ENCODE data around the gene USP35.
A peak's percentile ranks its signal among the peaks of the same experiment; 100 is the strongest.

USP35 gene

DNA sequence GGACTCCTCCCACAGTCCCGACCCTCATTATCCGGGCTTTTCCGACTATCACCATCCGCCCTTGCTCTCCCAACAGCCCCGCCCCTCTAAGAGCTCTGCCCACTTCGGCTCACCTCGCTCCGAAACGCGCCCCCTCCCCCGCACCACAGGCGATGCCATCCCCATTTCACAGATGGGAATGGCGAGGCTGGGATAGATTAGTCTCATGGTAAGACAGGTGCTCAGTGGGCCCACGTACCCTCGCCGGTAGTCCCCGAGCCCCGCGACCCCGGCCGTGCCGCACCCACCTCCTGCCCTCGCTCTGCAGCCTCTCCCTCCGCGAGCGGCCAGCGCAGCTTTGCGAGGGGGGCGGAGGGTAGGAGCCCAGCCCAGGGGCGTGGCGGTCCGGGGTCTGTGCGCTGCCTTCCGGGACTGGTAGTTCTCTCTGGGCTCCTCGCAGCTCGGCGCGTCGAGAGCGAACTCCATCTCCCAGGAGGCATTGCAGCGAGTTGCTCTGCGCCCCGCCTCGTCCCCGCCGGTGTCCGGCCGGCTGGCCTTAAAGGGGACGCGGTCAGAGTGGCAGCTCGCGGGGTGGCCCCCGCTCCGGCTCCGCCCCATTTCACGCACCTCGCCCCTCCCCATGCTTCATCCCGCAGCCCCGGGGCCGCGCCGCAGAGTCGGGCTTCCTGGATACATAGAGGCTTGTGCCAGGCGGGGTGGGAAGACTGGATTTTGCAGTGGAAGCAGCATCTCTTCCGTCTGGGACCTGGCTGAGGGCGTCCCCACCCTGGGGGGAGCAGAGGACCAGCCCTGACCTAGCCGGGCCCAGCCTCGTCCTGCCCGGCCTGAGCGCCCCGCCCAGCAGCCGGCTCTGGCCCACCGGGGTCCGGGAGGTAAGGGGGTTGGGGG is at the start of gene USP35, which contains the start of gene KCTD21:
USP35 (plus strand) TSS at position 634 of the 888 bp plus-strand sequence. CDS start 7,327 bp downstream, outside the sequence.
KCTD21 (minus strand) TSS at position 341 of the 888 bp plus-strand sequence. CDS start 14,072 bp downstream, outside the sequence.
- TF ChIP-seq CTCF (IDR thresholded peaks at IDR 0.05) = no peak
- Histone ChIP-seq H3K4me1 (peaks cover 14% of the 10 kb centered on the region), H3K36me3 (ENCODE audit: control insufficient read depth, insufficient read depth, low read length) (no peaks in the 10 kb centered on the region), H3K4me2 (ENCODE audit: low read length) (peak within 1 kb of the TSS; percentile 64), H2AFZ (peak within 1 kb of the TSS; percentile 82), H3K79me2 (peaks cover 9% of the 10 kb centered on the region), H3K4me3 (ENCODE audit: low read depth, low read length) (peak within 1 kb of the TSS; percentile 87), H3K27me3 (ENCODE audit: control insufficient read depth, insufficient read depth, low read length) (no peaks in the 10 kb centered on the region), H3K27ac (peak within 1 kb of the TSS; percentile 82), H3K9me3 (ENCODE audit: control insufficient read depth, low read length) (no peaks in the 10 kb centered on the region), H3K9ac (peak within 1 kb of the TSS; percentile 37)

DNA sequence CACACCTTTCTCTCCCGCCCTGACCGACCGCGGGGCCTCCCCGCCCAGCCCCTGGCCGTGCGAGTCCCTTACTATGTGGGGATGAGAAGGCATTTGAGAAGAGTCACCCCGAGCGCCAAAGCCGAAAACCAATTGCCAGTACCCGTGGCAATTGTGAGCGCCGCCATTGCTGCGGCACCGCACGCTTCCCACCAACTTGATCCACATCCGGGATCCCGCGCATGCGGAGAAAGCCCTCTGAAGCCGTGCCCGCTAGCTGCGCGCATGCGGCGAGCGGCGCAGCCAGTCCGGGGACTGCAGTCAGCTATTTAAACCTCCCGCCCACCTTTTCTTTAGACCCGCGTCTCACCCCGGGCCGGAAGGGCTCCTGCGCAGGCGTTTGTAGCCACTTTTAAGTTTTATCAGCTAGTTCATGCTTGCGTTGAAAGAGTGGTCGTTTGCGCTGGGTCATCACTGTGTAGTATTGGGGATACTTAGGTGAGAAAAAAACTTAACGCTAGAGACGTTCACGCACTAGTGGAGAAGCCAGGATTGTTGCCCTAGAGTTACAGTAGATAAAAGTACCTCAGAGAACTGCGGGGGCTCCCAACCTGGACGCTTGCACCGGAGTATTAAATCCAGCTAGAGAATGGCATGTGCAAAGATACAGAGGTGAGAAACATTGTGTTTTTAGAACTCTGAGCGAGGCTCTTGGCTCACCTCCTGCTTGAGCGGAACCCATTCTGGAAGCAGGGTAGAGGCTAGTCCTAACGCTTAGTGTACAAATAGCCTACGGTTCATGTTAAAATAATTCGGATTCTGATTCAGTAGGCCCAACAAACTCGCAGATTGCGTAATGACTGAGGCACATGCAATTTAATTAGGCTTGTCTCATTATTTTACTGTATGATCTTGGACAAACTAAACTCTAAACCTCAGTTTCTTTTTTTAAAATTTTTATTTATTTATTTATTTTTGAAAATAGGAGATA is 49.0 kb upstream of the USP35 start, which contains the start of gene ALG8:
ALG8 (minus strand) TSS at position 205 of the 970 bp plus-strand sequence; CDS start at position 167, 38 bp downstream.
- Histone ChIP-seq H2AFZ (peak within 1 kb of the TSS; percentile 89), H3K27ac (peak within 1 kb of the TSS; percentile 57), H3K36me3 (ENCODE audit: control insufficient read depth, insufficient read depth, low read length) (no peaks in the 10 kb centered on the region), H3K79me2 (peaks cover 2% of the 10 kb centered on the region), H3K4me1 (no peaks in the 10 kb centered on the region), H3K9me3 (ENCODE audit: control insufficient read depth, low read length) (no peaks in the 10 kb centered on the region), H3K27me3 (ENCODE audit: control insufficient read depth, insufficient read depth, low read length) (no peaks in the 10 kb centered on the region), H3K4me3 (ENCODE audit: low read depth, low read length) (peak within 1 kb of the TSS; percentile 76), H3K4me2 (ENCODE audit: low read length) (peak within 1 kb of the TSS; percentile 80), H3K9ac (no peak within 1 kb of the TSS)
- no peak for TF ChIP-seq CTCF (IDR thresholded peaks at IDR 0.05)

- H3K9ac ChIP-seq = no peak overlapping the region
Measured at GRCh38 chr11:78140392-78141077, 48.2 kb upstream of the USP35 start.

More at GRCh38 chr11:78140392-78141077, 48.2 kb upstream of the USP35 start:
- no peak for TF ChIP-seq CTCF (IDR thresholded peaks at IDR 0.05)
- Histone ChIP-seq H3K9me3 (ENCODE audit: control insufficient read depth, low read length) (no peaks in the 10 kb centered on the region), H3K27me3 (ENCODE audit: control insufficient read depth, insufficient read depth, low read length) (no peaks in the 10 kb centered on the region), H3K4me1 (no peaks in the 10 kb centered on the region), H3K4me2 (ENCODE audit: low read length) (no peak overlapping the region), H3K27ac (no peak overlapping the region), H3K79me2 (peaks cover 2% of the 10 kb centered on the region), H2AFZ (no peak overlapping the region), H3K36me3 (ENCODE audit: control insufficient read depth, insufficient read depth, low read length) (no peaks in the 10 kb centered on the region), H3K4me3 (ENCODE audit: low read depth, low read length) (no peak overlapping the region)

Measured in parathyroid adenoma (tissue), 2 donors.